Measurements from ENCODE around the gene ZNF655. TPM values are rescaled to one million over a fixed set of nuclear protein-coding genes. Genes with fewer than 3 reads are reported as not detected.

The ZNF655 gene
- total RNA-seq, 1 donor from 2014 or later = 48.0 TPM

- Histone ChIP-seq H3K4me3 (ENCODE audit: low read depth, low read length) (no peak within 1 kb of the TSS), H3K36me3 (ENCODE audit: control insufficient read depth, insufficient read depth, low read length) (no peaks in the 10 kb centered on the region), H3K27me3 (ENCODE audit: control insufficient read depth, insufficient read depth, low read length) (no peaks in the 10 kb centered on the region)
- TF ChIP-seq, protein P1, sequence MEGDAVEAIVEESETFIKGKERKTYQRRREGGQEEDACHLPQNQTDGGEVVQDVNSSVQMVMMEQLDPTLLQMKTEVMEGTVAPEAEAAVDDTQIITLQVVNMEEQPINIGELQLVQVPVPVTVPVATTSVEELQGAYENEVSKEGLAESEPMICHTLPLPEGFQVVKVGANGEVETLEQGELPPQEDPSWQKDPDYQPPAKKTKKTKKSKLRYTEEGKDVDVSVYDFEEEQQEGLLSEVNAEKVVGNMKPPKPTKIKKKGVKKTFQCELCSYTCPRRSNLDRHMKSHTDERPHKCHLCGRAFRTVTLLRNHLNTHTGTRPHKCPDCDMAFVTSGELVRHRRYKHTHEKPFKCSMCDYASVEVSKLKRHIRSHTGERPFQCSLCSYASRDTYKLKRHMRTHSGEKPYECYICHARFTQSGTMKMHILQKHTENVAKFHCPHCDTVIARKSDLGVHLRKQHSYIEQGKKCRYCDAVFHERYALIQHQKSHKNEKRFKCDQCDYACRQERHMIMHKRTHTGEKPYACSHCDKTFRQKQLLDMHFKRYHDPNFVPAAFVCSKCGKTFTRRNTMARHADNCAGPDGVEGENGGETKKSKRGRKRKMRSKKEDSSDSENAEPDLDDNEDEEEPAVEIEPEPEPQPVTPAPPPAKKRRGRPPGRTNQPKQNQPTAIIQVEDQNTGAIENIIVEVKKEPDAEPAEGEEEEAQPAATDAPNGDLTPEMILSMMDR (IDR thresholded peaks at IDR 0.05; ENCODE audit: insufficient read depth, low read length, poor library complexity, severe bottlenecking) = no peak
- no peak for DNase-seq (ENCODE audit: low read depth)
These were observed 39.5 kb downstream of the ZNF655 start, which contains the start of gene TMEM225B for GRCh38 chr7:99597762-99598501. TMEM225B (plus strand) TSS chr7:99598267; CDS start chr7:99604389, 6,122 bp downstream.

GRCh38 chr7:99599836-99600235, 41.4 kb downstream of the ZNF655 start:
- TF ChIP-seq, protein P1 (IDR thresholded peaks at IDR 0.05; ENCODE audit: insufficient read depth, low read length, poor library complexity, severe bottlenecking) = no peak

GRCh38 chr7:99601656-99602310, 43.3 kb downstream of the ZNF655 start:
- TF ChIP-seq, protein P1 (IDR thresholded peaks at IDR 0.05; ENCODE audit: insufficient read depth, low read length, poor library complexity, severe bottlenecking) = no peak
- no peak for DNase-seq (ENCODE audit: low read depth)
- Histone ChIP-seq H3K4me3 (ENCODE audit: low read depth, low read length) (no peak overlapping the region), H3K36me3 (ENCODE audit: control insufficient read depth, insufficient read depth, low read length) (no peaks in the 10 kb centered on the region), H3K27me3 (ENCODE audit: control insufficient read depth, insufficient read depth, low read length) (no peaks in the 10 kb centered on the region)

More at GRCh38 chr7:99599836-99600235, 41.4 kb downstream of the ZNF655 start:
- DNase-seq (ENCODE audit: low read depth) = no peak
- H3K36me3 ChIP-seq (ENCODE audit: control insufficient read depth, insufficient read depth, low read length) = no peaks in the 10 kb centered on the region
- H3K4me3 ChIP-seq (ENCODE audit: low read depth, low read length) = no peak overlapping the region
- H3K27me3 ChIP-seq (ENCODE audit: control insufficient read depth, insufficient read depth, low read length) = no peaks in the 10 kb centered on the region

DNA sequence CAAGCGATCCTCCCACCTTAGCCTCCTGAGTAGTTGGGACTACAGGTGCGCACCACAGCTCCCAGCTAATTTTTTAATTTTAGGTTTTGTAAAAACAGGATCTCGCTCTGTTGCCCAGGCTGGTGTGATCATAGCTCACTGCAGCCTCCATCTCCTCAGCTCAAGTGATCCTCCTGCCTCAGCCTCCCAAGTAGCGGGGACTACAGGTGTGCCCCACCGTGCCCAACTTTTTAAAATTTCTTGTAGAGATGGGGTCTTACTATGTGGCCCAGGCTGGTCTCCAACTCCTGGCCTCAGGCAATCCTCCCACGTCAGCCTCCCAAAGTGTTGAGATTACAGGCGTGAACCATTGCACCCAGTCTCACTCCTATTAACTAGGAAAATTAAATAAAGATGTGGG, 47.1 kb downstream of the ZNF655 start:
- no peak for DNase-seq (ENCODE audit: low read depth)
- H3K4me3 ChIP-seq (ENCODE audit: low read depth, low read length) = no peak overlapping the region
- TF ChIP-seq, protein P1 (IDR thresholded peaks at IDR 0.05; ENCODE audit: insufficient read depth, low read length, poor library complexity, severe bottlenecking) = no peak
- no peaks in the 10 kb centered on the region for H3K36me3 ChIP-seq (ENCODE audit: control insufficient read depth, insufficient read depth, low read length)
- H3K27me3 ChIP-seq (ENCODE audit: control insufficient read depth, insufficient read depth, low read length) = no peaks in the 10 kb centered on the region

GRCh38 chr7:99606531-99606930, 48.1 kb downstream of the ZNF655 start:
- TF ChIP-seq, protein P1 (IDR thresholded peaks at IDR 0.05; ENCODE audit: insufficient read depth, low read length, poor library complexity, severe bottlenecking) = no peak
- no peak for DNase-seq (ENCODE audit: low read depth)
- Histone ChIP-seq H3K27me3 (ENCODE audit: control insufficient read depth, insufficient read depth, low read length) (no peaks in the 10 kb centered on the region), H3K36me3 (ENCODE audit: control insufficient read depth, insufficient read depth, low read length) (no peaks in the 10 kb centered on the region), H3K4me3 (ENCODE audit: low read depth, low read length) (no peak overlapping the region)
